Measurements from ENCODE around the gene CEP72. TPM values are rescaled to one million over a fixed set of nuclear protein-coding genes. Genes with fewer than 3 reads are reported as not detected.

The CEP72 gene
- total and polyA plus RNA-seq, 4 donors: 1.3 to 5.9 (median 2.6) TPM

DNA sequence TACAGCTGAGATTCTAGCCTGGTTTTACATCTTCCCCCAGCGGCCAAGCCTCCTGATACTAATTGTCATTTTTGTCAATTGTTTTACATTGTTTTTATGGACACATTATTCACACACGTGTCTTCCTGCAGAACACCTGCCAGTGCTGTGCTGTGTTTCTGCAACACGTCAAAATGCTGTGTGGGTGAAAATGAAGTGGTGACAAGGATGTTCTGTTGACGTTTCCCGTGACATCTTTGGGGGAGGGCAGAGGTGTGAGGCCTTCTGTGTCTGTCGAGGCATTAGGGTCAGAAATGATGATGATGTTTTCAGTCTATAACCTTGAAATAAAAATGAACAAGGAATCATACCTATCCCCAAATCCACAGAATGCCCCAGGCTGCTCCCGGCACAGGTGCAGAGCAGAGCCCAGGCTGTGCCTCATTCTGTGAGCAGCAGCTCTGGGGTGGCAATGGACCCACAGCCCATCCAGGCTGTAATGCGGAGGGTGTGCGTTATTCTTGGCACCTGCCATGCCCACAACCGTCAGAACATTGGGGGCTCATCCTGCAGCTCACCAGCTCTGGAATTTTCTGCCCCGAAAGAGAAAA, 23.6 kb upstream of the CEP72 start:
- Histone ChIP-seq H3K4me3 (ENCODE audit: low read depth in 1 of 3, low read length in 3 of 3) (no peak overlapping the region), H3K27me3 (ENCODE audit: control insufficient read depth in 4 of 4, insufficient read depth in 4 of 4, low read length in 3 of 4) (peaks cover 0 to 4% (median 2%) of the 10 kb centered on the region in 4 donors), H3K27ac (ENCODE audit: low read depth in 1 of 2, low read length in 2 of 2) (no peak overlapping the region), H3K4me1 (ENCODE audit: control insufficient read depth in 4 of 4, insufficient read depth in 4 of 4, low read length in 3 of 4) (no peaks in the 10 kb centered on the region), H3K9me3 (ENCODE audit: control insufficient read depth in 4 of 4, low read length in 3 of 4) (no peaks in the 10 kb centered on the region), H3K36me3 (ENCODE audit: control insufficient read depth in 4 of 4, insufficient read depth in 3 of 4, low read depth in 1 of 4, low read length in 3 of 4) (no peaks in the 10 kb centered on the region), H3K9ac (ENCODE audit: low read depth in 1 of 2, low read length in 2 of 2) (no peak overlapping the region)
- no peak for DNase-seq (ENCODE audit: low spot score)
- TF ChIP-seq, protein P1, sequence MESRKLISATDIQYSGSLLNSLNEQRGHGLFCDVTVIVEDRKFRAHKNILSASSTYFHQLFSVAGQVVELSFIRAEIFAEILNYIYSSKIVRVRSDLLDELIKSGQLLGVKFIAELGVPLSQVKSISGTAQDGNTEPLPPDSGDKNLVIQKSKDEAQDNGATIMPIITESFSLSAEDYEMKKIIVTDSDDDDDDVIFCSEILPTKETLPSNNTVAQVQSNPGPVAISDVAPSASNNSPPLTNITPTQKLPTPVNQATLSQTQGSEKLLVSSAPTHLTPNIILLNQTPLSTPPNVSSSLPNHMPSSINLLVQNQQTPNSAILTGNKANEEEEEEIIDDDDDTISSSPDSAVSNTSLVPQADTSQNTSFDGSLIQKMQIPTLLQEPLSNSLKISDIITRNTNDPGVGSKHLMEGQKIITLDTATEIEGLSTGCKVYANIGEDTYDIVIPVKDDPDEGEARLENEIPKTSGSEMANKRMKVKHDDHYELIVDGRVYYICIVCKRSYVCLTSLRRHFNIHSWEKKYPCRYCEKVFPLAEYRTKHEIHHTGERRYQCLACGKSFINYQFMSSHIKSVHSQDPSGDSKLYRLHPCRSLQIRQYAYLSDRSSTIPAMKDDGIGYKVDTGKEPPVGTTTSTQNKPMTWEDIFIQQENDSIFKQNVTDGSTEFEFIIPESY (IDR thresholded peaks at IDR 0.05): no peak
- no peak for TF ChIP-seq FOXA2 (IDR thresholded peaks at IDR 0.05)
- TF ChIP-seq HNF4G (IDR thresholded peaks at IDR 0.05): no peak
- TF ChIP-seq, protein P2, sequence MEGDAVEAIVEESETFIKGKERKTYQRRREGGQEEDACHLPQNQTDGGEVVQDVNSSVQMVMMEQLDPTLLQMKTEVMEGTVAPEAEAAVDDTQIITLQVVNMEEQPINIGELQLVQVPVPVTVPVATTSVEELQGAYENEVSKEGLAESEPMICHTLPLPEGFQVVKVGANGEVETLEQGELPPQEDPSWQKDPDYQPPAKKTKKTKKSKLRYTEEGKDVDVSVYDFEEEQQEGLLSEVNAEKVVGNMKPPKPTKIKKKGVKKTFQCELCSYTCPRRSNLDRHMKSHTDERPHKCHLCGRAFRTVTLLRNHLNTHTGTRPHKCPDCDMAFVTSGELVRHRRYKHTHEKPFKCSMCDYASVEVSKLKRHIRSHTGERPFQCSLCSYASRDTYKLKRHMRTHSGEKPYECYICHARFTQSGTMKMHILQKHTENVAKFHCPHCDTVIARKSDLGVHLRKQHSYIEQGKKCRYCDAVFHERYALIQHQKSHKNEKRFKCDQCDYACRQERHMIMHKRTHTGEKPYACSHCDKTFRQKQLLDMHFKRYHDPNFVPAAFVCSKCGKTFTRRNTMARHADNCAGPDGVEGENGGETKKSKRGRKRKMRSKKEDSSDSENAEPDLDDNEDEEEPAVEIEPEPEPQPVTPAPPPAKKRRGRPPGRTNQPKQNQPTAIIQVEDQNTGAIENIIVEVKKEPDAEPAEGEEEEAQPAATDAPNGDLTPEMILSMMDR (IDR thresholded peaks at IDR 0.05; ENCODE audit: low read depth, low read length, missing input control): no peak
- no peak for TF ChIP-seq RAD21 (IDR thresholded peaks at IDR 0.05)
- WGBS: 71% methylated on average over 11 of the region's 11 CpGs

DNA sequence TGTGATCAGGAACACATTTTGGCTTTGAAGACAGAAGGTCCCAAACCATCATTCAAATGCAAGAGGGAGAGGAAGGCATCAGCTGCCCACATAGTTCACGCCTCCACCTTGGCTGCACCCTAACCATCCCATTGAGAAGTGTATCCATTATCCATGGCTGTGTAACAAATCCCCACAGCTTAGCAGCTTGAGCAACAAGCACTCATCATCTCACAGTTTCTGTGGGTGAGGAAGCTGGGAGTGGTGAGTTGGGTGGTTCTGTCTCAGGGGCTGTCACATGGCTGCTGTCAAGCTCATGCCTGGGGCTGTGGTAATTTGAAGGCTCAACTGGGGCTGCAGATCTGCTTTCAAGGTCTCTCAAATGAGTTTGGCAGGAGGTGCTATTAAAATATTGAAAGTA, 23.0 kb upstream of the CEP72 start:
- H3K27me3 ChIP-seq (ENCODE audit: control insufficient read depth in 4 of 4, insufficient read depth in 4 of 4, low read length in 3 of 4): peaks cover 0 to 4% (median 2%) of the 10 kb centered on the region in 4 donors
- no peaks in the 10 kb centered on the region for H3K4me1 ChIP-seq (ENCODE audit: control insufficient read depth in 4 of 4, insufficient read depth in 4 of 4, low read length in 3 of 4)
- TF ChIP-seq NR2F2 (IDR thresholded peaks at IDR 0.05) (no peak), YY1 (IDR thresholded peaks at IDR 0.05) (no peak), EGR1 (IDR thresholded peaks at IDR 0.05; ENCODE audit: low read depth in 2 of 2) (no peak), FOXA2 (IDR thresholded peaks at IDR 0.05) (no peak), RAD21 (IDR thresholded peaks at IDR 0.05) (no peak), SP1 (IDR thresholded peaks at IDR 0.05) (no peak), HNF4G (IDR thresholded peaks at IDR 0.05) (no peak), RXRA (IDR thresholded peaks at IDR 0.05) (no peak), JUND (IDR thresholded peaks at IDR 0.05) (no peak), GABPA (IDR thresholded peaks at IDR 0.05 in 1 of 2, conservative IDR thresholded peaks at IDR 0.05 in 1 of 2) (no peak), FOXA1 (IDR thresholded peaks at IDR 0.05) (no peak), TAF1 (conservative IDR thresholded peaks at IDR 0.05) (no peak), HNF4A (conservative IDR thresholded peaks at IDR 0.05) (no peak)
- TF ChIP-seq, protein P1 (IDR thresholded peaks at IDR 0.05): no peak
- TF ChIP-seq, protein P3, sequence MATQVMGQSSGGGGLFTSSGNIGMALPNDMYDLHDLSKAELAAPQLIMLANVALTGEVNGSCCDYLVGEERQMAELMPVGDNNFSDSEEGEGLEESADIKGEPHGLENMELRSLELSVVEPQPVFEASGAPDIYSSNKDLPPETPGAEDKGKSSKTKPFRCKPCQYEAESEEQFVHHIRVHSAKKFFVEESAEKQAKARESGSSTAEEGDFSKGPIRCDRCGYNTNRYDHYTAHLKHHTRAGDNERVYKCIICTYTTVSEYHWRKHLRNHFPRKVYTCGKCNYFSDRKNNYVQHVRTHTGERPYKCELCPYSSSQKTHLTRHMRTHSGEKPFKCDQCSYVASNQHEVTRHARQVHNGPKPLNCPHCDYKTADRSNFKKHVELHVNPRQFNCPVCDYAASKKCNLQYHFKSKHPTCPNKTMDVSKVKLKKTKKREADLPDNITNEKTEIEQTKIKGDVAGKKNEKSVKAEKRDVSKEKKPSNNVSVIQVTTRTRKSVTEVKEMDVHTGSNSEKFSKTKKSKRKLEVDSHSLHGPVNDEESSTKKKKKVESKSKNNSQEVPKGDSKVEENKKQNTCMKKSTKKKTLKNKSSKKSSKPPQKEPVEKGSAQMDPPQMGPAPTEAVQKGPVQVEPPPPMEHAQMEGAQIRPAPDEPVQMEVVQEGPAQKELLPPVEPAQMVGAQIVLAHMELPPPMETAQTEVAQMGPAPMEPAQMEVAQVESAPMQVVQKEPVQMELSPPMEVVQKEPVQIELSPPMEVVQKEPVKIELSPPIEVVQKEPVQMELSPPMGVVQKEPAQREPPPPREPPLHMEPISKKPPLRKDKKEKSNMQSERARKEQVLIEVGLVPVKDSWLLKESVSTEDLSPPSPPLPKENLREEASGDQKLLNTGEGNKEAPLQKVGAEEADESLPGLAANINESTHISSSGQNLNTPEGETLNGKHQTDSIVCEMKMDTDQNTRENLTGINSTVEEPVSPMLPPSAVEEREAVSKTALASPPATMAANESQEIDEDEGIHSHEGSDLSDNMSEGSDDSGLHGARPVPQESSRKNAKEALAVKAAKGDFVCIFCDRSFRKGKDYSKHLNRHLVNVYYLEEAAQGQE (IDR thresholded peaks at IDR 0.05): no peak
- TF ChIP-seq, protein P4, sequence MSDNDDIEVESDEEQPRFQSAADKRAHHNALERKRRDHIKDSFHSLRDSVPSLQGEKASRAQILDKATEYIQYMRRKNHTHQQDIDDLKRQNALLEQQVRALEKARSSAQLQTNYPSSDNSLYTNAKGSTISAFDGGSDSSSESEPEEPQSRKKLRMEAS (IDR thresholded peaks at IDR 0.05): no peak
- TF ChIP-seq, protein P5, sequence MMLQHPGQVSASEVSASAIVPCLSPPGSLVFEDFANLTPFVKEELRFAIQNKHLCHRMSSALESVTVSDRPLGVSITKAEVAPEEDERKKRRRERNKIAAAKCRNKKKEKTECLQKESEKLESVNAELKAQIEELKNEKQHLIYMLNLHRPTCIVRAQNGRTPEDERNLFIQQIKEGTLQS (IDR thresholded peaks at IDR 0.05): no peak
- TF ChIP-seq, protein P2 (IDR thresholded peaks at IDR 0.05; ENCODE audit: low read depth, low read length, missing input control): no peak
- no peaks in the 10 kb centered on the region for H3K9me3 ChIP-seq (ENCODE audit: control insufficient read depth in 4 of 4, low read length in 3 of 4)
- WGBS: 83% methylated on average over 1 of the region's 1 CpG
- no peak for DNase-seq (ENCODE audit: low spot score)
- H3K4me3 ChIP-seq (ENCODE audit: low read depth in 1 of 3, low read length in 3 of 3): no peak overlapping the region
- H3K9ac ChIP-seq (ENCODE audit: low read depth in 1 of 2, low read length in 2 of 2): no peak overlapping the region
- no peak overlapping the region for H3K27ac ChIP-seq (ENCODE audit: low read depth in 1 of 2, low read length in 2 of 2)
- H3K36me3 ChIP-seq (ENCODE audit: control insufficient read depth in 4 of 4, insufficient read depth in 3 of 4, low read depth in 1 of 4, low read length in 3 of 4): no peaks in the 10 kb centered on the region
